ENCODE measurements around the gene TM9SF1.

DNA sequence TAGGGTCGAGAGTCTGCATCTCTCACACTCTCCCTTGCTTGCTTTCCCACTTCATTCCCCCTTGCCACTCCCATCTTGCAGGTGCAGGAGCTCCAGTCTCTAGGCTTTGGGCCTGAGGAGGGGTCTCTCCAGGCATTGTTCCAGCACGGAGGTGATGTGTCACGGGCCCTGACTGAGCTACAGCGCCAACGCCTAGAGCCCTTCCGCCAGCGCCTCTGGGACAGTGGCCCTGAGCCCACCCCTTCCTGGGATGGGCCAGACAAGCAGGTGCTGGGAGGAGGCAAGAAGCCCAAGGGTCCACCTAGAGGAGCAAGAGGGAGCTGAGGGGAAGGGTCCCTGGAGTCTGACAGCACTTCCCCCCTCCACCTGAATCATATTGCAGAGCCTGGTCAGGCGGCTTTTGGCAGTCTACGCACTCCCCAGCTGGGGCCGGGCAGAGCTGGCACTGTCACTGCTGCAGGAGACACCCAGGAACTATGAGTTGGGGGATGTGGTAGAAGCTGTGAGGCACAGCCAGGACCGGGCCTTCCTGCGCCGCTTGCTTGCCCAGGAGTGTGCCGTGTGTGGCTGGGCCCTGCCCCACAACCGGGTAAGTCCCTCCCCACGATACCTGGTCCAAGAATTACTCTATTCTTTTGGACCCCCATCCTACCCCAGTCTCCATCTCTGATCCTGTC lies 43.7 kb downstream of the TM9SF1 start:
- TF ChIP-seq GATA2 (IDR thresholded peaks at IDR 0.05; ENCODE audit: low read depth, low read length) (no peak), GATA3 (IDR thresholded peaks at IDR 0.05; ENCODE audit: low read depth, low read length) (no peak)
